Lower leg skin (tissue), 4 donors: Measurements from ENCODE around the gene ZRANB1. TPM values are rescaled to one million over a fixed set of nuclear protein-coding genes. Genes with fewer than 3 reads are reported as not detected.

Experiments
- DNase-seq, 2 donors: peaks; one replicate each; pipeline ENCODE4 v3.0.0-alpha.2; 2019; ENCODE audit warnings: low spot score in 2 of 2
- H3K4me3 ChIP-seq: fragments of 200-600 bp; sonication (generic); 2 replicates; pipeline ENCODE4 v1.5.1; 2017; ENCODE audit warnings: mild to moderate bottlenecking, low read depth; ENCODE audit not compliant: poor library complexity, severe bottlenecking
- POLR2A ChIP-seq, 2 donors: fragments of 450-650 bp; IDR thresholded peaks; one replicate each; pipeline ENCODE4 v1.6.1; 2016 to 2017; ENCODE audit warnings: antibody characterized with exemption in 2 of 2, mild to moderate bottlenecking in 1 of 2, moderate library complexity in 1 of 2
- WGBS, 2 donors: methylation state at CpG; one replicate each; pipeline ENCODE4 v1.1.5; 2018; 5-methylcytosine and 5-hydroxymethylcytosine counted together
- intact Hi-C: fragments of 100-400 bp; cut with DNase I; formaldehyde crosslinking; loops from one replicate; pipeline ENCODE4 v1.15.0; 2023; ENCODE audit warnings: low total_unique reads
- total RNA-seq, 4 donors: library from RNA; depleted of rRNA; stranded (reverse); fragments of >200 nt; gene quantifications; one replicate each; pipeline ENCODE4 v1.1.0, GENCODE V29; 2016
- TF ChIP-seq, protein P1 (sequence below), 3 donors: fragments of 450-650 bp; IDR thresholded peaks; one replicate each; pipeline ENCODE4 v1.5.1; 2016; ENCODE audit warnings: antibody characterized with exemption in 3 of 3, mild to moderate bottlenecking in 3 of 3, moderate library complexity in 2 of 3

Gene ZRANB1
- total RNA-seq, 4 donors from 2014 or later = 26.5 to 40.6 (median 35.0) TPM

DNA sequence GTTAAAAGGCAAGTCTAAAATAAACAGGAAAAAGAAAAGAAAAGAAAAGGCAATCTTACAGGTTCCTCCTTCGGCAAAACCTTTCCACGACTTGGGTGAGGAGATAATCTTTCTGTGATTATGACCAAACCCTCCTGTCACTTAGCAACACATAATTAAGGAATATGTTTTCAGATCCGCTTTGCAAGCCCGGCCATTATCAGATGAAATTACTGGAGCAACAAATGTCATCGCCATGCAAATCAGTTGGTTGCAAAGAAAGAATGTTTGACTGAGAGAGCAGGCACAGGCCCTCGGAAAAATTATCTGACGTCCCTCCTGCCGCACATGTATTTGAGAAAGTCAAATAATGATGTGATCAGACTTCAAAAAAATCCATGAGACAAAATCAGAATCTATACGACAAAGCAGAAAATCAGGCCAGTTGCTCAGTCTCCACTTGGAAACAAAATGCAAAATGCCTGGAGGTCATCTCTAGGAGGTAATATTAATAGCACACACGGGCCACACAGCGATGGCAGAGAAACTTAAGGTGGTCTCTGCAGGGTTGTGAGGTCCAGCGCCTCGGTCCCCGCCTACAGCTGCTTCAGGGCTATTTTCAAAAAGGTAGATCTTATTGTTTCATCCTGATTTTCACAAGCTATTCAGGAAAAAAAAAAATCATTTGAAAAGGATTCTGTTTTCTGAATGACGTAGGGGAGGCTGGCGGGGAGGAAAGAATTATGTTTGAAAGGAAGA lies 82.7 kb downstream of the ZRANB1 start:
- WGBS, 2 donors = 48 to 53% methylated on average over 16 of the region's 16 CpGs
- DNase-seq = no peak
- no peak for TF ChIP-seq POLR2A (IDR thresholded peaks at IDR 0.05)
- TF ChIP-seq, protein P1, sequence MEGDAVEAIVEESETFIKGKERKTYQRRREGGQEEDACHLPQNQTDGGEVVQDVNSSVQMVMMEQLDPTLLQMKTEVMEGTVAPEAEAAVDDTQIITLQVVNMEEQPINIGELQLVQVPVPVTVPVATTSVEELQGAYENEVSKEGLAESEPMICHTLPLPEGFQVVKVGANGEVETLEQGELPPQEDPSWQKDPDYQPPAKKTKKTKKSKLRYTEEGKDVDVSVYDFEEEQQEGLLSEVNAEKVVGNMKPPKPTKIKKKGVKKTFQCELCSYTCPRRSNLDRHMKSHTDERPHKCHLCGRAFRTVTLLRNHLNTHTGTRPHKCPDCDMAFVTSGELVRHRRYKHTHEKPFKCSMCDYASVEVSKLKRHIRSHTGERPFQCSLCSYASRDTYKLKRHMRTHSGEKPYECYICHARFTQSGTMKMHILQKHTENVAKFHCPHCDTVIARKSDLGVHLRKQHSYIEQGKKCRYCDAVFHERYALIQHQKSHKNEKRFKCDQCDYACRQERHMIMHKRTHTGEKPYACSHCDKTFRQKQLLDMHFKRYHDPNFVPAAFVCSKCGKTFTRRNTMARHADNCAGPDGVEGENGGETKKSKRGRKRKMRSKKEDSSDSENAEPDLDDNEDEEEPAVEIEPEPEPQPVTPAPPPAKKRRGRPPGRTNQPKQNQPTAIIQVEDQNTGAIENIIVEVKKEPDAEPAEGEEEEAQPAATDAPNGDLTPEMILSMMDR (IDR thresholded peaks at IDR 0.05) = no peak
- no peak overlapping the region for H3K4me3 ChIP-seq
- intact Hi-C loops = no loop called here

DNA sequence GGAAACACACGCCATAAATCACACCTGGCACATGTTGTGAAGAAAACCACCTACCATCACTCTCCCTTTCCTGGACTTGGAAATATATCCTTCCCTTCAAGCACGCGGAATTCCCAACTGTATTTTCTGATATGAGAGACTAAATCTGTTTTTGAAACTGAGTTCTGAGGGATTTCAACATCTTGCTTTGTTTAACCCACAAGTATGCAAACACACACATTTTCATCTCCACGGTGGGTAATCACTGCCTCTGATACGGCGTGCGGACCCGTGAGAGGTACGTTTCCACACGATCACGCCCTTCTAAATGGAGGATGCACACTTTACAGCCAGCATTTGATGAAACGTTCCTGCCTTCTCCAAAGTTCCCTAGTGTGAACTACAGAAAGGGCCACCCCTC lies 83.4 kb downstream of the ZRANB1 start:
- H3K4me3 ChIP-seq = no peak overlapping the region
- intact Hi-C loops = no loop called here
- WGBS, 2 donors = 66 to 67% methylated on average over 12 of the region's 12 CpGs
- DNase-seq = no peak
- TF ChIP-seq POLR2A (IDR thresholded peaks at IDR 0.05) = no peak
- TF ChIP-seq, protein P1 (IDR thresholded peaks at IDR 0.05) = no peak

DNA sequence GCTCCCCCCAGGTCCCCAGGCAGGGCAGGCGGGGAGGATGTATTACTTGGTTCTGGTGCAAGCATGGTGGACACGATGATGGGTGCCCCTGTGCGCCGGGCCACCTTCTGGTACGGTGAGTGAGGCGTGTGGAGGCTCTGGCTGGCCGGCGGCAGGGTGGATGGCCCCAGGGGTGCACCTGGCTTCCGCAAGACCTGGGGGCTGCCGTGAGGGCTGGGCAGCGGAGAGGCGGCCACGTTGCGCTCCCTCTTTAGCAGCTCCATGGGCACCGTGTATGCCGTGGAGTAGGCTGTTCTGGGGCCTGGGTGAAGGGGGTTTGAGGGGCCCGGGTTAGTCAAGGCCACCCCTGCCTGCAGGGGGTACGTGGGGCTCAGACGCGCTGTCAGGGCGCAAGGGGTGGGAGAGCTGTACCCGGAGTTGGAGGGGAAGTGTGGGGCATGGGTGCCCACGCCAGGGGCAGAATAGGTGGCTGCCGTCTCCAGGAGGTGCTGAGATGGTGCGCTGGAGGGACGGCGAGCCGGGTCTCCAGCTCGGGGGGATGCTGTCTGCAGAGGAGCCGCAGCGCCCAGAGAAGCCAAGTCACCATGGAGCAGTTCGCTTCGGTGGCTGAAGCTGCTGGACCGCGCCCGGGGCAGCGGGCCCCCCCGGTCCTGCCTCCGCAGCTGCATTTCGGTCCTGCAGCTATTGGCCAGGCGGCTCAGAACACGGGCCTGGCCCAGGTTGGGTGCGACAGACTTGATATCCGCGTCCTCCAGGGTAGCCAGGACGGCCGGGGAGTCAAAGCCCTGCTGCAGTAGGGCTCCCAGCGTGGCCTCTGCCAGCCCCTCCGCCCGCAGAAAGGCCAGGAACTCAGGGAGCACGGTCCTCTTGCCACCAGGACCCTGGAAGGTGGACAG lies 84.4 kb downstream of the ZRANB1 start:
- intact Hi-C loops = no loop called here
- TF ChIP-seq POLR2A (IDR thresholded peaks at IDR 0.05) = no peak
- TF ChIP-seq, protein P1 (IDR thresholded peaks at IDR 0.05) = no peak

DNA sequence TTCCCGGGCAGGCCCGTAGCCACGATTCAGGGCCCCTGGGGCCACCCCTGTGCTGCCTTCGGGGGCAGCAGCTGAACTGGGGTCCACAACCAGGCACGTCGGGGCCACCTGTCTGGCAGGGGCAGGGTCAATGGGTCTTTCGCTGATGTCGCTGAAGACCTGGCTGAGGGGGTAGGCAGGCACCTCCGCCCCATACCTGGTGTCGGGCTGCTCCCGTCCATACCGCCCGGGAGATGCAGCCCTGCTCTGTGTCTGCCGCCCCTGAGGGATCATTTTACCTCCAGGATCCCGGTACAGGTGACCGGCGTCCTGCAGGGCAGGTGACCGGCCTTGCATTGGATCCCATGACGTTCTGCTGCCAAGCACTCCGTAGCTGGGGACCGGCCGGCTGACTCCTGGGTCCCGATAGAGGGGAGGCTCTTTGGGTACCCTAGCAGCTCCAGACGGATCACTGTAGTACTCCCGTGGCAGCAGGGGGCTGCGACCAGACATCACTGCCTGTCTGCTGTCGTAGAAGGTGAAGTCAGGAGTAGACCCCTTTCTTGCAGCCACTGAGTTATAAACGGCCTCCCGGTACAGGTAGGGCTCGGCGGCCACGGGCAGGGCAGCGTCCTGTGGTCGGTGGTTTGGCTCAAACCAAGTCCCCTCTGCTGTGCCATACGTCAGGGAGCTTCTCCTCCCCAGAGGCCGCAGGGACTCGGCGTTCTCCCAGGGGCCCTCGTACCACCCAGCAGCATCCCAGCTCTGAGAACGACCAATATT lies 85.2 kb downstream of the ZRANB1 start:
- no peak for TF ChIP-seq POLR2A (IDR thresholded peaks at IDR 0.05)
- TF ChIP-seq, protein P1 (IDR thresholded peaks at IDR 0.05) = no peak
- H3K4me3 ChIP-seq = no peak overlapping the region
- intact Hi-C loops = no loop called here
- 92 to 96% methylated on average over 32 to 40 of the region's 40 CpGs for WGBS, 2 donors
- DNase-seq = no peak

More for the DNA sequence above, 84.4 kb downstream of the ZRANB1 start:
- no peak overlapping the region for H3K4me3 ChIP-seq
- DNase-seq = no peak
- WGBS, 2 donors = 97% methylated on average over 34 to 50 of the region's 51 CpGs
